Measurements from ENCODE around the gene DEPP1.

DEPP1 gene

DNA sequence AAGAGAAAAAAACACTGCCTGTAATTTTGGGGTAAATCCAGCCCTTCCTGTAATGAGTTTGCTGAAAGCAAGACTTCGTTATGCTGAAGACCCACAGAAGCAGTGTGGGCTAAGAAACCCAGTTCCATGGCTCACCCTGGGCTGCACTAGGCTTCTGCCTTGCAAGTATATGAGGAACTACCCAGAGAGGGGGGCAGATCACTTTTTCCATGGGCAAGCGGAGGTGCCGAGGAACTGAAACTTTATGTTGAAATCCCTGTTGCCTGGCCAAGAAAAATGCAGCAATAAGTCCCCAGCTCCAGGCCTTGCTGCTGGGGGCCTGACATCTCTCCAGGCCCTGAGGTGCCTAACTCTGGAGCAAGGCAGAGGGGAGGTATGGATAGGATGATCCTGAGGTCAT is 10.5 kb downstream of the DEPP1 start:
- DNase-seq (ENCODE audit: low read depth in 2 of 3, low spot score in 2 of 3): no peak

DNA sequence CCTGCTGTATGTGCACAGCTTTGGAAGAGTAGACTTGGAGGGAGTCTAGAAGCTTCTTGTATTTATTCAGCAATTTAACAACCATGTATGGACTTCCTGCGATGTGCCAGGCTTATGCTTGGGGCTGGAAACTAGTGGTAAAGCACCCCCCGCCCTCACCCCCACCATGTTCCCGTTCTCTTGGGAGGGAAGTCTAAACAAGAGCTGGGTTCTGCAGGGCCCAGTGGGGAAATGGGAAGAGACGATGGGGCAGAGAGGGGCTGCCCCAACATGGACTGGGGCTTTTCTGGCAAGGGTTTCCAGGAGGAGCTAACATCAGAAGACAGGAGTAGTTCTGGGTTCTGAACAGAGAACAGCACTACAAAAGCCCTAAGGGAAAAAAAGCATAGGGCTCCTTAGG is 11.0 kb downstream of the DEPP1 start:
- no peak for DNase-seq (ENCODE audit: low read depth in 2 of 3, low spot score in 2 of 3)

GRCh38 chr10:44966816-44967509 is 11.6 kb downstream of the DEPP1 start:
- DNase-seq (ENCODE audit: low read depth in 2 of 3, low spot score in 2 of 3): no peak

DNA sequence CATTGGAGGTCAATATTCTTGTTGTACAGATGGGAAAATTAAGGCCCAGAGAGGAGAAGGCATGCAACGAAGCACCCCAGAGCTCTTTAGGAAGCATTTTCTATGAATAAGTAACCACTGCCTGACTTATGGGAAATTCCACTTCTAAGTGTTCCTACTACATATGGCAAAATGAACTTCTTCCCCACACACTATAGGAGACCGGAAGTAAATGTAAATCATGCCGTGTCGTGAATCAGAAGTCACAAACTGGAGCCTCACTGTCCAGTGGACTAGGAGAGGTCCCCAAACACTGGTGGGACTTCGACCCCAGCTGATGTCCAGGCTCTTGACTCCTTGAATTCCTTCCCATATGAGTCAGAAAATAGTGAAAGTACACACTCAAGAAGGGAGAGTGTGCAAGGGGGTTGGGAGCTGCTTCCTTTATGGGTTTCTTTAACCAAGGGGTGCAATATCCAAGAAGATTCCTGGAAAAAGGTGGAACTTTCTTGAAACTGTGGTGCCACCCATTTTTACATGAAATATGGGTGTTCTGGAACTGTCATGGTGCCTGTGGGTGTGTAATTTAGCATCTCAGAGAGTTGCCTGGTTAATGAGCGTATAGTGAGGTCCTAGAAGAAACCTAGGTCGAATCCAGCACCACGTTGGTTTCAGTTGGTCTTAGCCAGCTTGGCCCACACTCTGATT is 12.3 kb downstream of the DEPP1 start:
- DNase-seq (ENCODE audit: low read depth in 2 of 3, low spot score in 2 of 3): no peak

GRCh38 chr10:44965651-44966097 is 12.9 kb downstream of the DEPP1 start:
- DNase-seq (ENCODE audit: low read depth in 2 of 3, low spot score in 2 of 3): no peak

DNA sequence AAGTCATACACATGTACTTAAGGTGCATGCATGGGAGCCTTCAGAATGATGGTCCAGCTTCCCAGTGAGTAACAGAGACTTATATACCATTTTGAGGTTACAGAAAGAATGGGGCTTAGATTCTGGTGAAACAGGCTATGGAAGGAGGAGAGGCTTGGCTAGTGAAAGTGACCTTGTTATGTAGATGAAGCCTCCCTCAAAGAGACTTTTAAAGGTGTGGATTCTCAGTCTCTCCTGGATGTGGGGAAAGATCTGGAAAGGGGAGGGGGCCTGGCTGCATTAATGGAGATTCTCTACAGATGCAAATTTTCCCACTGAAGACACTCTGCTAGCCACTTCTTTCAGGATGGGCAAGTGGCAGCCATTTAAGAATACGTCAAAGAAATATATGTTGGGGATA is 13.5 kb downstream of the DEPP1 start:
- DNase-seq (ENCODE audit: low read depth in 2 of 3, low spot score in 2 of 3): no peak

- no peak for DNase-seq (ENCODE audit: low read depth in 2 of 3, low spot score in 2 of 3)
These were observed 14.6 kb downstream of the DEPP1 start for GRCh38 chr10:44963772-44964633.

DNA sequence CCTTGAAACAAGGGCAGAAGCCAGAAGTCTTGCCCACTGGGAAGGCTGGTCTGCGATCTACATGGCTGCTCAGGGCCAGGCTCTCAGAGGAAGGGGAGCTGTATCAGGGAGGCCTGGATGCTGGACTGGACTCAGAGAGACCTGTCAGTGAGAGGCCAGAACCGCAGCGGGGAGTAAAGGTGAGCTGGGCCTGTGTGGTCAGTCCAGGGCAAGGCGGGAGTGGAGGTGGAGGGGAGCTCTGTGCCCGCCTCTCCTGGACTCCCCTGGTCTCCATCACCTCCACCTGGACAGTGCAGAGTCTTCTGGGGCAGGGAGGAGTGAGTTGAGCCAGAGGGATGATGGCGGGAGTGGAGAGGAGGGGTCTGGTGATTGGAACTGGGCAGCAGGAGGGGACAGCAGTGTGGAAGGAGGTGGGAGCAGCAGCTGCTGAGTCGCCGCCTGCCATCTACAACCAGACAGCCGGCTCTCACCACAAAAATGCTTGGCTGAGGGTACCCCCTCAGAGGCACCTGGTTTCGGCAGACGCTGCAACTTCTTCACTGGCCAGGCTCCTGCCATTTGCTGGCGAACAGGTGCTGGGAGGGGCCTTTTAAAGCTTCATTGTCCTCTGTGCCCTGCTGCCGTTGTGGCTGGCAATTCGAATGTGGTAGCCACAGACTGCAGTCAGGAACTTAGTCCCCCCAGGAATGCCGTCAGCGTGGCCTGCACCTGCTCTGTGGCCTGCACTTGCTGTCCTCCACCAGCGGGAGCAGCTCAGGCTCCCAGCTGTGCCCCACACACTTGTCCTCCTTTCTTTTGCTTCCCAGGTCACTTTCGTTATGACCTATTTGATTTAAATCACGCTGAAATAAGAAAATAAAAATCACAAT is 15.5 kb downstream of the DEPP1 start:
- no peak for DNase-seq (ENCODE audit: low read depth in 2 of 3, low spot score in 2 of 3)

GRCh38 chr10:44961931-44962750 is 16.5 kb downstream of the DEPP1 start:
- DNase-seq (ENCODE audit: low read depth in 2 of 3, low spot score in 2 of 3): no peak

GRCh38 chr10:44961230-44961571 is 17.4 kb downstream of the DEPP1 start:
- DNase-seq (ENCODE audit: low read depth in 2 of 3, low spot score in 2 of 3): no peak

DNA sequence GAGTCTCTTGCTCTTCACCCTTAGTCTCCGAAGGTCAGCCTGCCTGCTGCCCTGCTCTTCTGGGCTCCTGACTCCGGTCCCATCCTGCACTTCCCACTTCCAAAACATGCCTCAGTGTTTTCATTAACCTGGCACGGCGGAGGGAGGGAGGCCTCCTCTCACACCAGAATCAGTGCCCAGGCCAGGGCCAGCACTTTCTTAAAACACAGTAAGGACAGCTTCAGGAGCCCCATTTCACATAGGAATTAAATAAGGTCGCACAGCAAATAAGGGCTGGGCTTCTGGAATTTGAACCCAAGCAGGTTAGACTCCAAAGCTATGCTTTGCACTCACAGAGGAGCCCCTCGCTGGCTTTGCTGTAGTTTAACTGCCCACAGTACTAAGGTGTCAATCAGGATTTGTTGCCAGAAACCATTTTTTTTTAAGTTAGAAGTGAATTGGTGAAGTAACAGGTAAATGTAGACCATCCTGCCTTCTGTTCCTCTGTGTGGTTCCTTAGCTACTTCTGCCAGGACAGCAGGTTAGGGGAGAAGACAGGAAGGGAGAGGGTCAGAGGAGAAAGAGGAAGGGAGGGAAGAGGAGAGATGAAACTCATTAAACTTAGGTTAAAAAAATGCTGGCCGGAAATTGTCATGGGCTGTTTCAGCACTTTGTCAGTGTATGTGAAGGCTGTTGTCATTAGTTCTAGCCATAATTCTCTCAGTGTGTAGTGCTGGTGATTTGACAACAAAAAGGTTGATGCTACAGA is 18.0 kb downstream of the DEPP1 start:
- DNase-seq (ENCODE audit: low read depth in 2 of 3, low spot score in 2 of 3): no peak

GRCh38 chr10:44960088-44960460 is 18.5 kb downstream of the DEPP1 start:
- DNase-seq (ENCODE audit: low read depth in 2 of 3, low spot score in 2 of 3): no peak

- peak; percentile 77 to 81 (median 78) for DNase-seq (ENCODE audit: low read depth in 2 of 3, low spot score in 2 of 3)
These were observed 19.1 kb downstream of the DEPP1 start, which contains the start of gene RASSF4 for GRCh38 chr10:44959247-44960087. Gene RASSF4, plus strand, starts transcription at chr10:44959802. Its CDS starts 10,401 bp downstream, at chr10:44970203.

DNA sequence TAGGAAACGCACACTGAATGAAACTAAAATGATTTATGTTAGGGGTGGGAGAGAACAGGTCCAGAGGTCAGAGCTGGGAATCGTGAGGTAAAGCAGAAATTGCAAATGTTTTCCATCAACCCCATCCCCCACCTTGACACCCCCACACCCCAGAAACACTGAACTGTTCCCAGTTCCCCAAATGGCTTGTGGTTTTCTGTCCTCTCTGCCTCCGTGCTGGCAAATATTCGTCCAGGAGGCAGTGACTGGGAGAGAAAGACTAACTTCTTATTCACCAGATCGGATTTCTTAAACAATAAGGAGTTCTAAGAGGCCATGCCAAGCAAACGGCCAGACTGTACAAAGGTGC is 19.7 kb downstream of the DEPP1 start:
- DNase-seq (ENCODE audit: low read depth in 2 of 3, low spot score in 2 of 3): no peak

GRCh38 chr10:44958196-44958897 is 20.3 kb downstream of the DEPP1 start:
- DNase-seq (ENCODE audit: low read depth in 2 of 3, low spot score in 2 of 3): no peak

- no peak for DNase-seq (ENCODE audit: low read depth in 2 of 3, low spot score in 2 of 3)
These were observed 21.6 kb downstream of the DEPP1 start for GRCh38 chr10:44956717-44957706.

DNA sequence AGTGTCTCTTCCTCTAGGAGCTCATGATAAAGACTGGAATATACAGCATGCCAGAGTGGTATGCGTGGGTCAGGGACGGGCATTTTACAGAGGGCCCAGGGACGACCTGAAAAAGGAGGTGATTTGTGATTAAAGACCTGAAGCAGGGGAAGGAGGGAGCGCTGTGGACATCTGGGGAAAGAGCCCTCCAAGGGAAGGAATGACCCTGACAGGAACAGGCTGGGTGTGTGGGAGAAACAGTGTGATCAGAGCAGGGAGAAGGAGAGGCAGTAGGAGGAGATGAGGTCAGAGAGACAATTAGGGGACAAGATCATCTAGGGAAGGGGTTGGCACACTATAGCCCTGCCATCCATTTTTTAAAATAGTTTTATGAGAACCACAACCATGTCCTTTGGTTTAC is 22.4 kb downstream of the DEPP1 start:
- DNase-seq (ENCODE audit: low read depth in 2 of 3, low spot score in 2 of 3): no peak

Measured in activated CD8-positive, alpha-beta memory T cell treated with anti-CD3 and anti-CD28 coated beads for 48 hours (primary cell).